ENCODE measurements around the gene MGST2. TPM values are rescaled to one million over a fixed set of nuclear protein-coding genes. Genes with fewer than 3 reads are reported as not detected.

The MGST2 gene
- total RNA-seq, 1 donor from 2014 or later, result 0.71 TPM

DNA sequence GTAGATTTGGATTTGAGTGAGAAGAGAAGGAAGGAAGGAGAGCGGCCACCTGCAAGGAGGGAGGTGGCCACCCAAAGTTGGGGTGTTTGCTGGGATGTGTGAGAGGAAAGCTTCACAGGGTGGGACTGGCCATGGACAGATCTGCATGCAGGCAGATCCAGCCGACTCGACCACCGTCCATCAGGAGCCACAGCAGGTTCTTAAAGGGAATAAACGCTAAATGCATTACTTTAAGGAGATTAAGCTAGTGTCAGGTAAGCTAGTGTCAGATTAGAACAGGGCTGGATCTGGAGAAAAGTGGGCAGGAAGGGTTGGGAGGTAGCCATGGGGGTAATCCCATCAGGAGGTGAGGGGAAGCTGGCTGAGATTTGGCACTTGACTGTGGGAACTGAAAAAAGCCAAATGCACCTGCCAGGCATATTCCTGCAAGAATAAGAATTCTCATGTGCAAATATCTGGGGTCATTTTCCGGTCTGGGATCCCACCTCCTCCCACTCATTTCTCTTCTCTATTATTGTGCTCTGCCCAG is 79.6 kb downstream of the MGST2 start:
- no peak for ATAC-seq (ENCODE audit: low read depth)
- no peak for DNase-seq
- H3K9me3 Mint-ChIP-seq, result no peaks in the 10 kb centered on the region
- no peaks in the 10 kb centered on the region for H3K27me3 Mint-ChIP-seq
- H3K27ac Mint-ChIP-seq, result no peak overlapping the region
- POLR2A ChIA-PET, result no interaction called here
- CTCF ChIA-PET, result no interaction called here
- no peaks in the 10 kb centered on the region for H3K36me3 Mint-ChIP-seq (ENCODE audit: low read depth)
- TF ChIP-seq, protein P1, sequence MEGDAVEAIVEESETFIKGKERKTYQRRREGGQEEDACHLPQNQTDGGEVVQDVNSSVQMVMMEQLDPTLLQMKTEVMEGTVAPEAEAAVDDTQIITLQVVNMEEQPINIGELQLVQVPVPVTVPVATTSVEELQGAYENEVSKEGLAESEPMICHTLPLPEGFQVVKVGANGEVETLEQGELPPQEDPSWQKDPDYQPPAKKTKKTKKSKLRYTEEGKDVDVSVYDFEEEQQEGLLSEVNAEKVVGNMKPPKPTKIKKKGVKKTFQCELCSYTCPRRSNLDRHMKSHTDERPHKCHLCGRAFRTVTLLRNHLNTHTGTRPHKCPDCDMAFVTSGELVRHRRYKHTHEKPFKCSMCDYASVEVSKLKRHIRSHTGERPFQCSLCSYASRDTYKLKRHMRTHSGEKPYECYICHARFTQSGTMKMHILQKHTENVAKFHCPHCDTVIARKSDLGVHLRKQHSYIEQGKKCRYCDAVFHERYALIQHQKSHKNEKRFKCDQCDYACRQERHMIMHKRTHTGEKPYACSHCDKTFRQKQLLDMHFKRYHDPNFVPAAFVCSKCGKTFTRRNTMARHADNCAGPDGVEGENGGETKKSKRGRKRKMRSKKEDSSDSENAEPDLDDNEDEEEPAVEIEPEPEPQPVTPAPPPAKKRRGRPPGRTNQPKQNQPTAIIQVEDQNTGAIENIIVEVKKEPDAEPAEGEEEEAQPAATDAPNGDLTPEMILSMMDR (IDR thresholded peaks at IDR 0.05), result no peak
- intact Hi-C loops (cut with micrococcal nuclease), result no loop called here
- H3K4me3 Mint-ChIP-seq, result no peak overlapping the region
- no peaks in the 10 kb centered on the region for H3K4me1 Mint-ChIP-seq

DNA sequence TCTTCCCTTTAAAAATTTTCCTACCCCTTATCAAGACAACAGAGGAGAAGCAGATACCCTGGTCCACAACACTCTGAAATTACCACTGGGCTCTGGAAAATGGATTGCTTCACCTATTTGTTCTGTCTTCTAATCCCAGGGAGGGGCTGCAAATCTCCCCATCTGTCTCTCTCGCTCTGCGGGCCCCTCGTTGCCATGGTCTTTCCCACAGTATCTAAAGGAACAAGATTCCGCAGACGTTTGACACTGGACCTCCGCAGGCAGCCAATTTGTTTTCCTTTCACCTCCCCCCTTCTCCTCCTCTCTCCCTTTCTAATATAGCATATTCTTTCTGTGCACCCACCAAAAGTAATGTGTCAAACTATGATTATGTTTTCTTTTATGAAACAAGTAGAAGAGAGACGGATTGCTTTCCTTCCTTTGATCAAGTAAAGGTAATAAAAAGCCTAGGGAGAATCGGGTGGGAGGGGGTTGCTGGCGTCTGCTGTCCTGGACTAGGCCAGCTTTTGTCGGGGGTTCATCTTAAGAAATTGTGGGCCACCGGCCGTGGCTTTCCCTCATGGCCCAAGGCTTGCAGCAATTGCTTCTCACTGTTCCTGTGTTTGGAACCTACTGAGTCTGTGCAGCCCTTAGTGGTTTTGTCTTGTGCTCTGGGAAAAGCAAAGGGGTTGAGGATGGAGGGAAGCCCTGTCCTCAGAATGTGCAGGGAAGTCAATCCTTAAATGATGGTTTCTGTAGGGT is 81.0 kb downstream of the MGST2 start:
- Mint-ChIP-seq H3K4me1 (no peaks in the 10 kb centered on the region), H3K9me3 (no peaks in the 10 kb centered on the region), H3K27ac (no peak overlapping the region), H3K4me3 (no peak overlapping the region), H3K27me3 (no peaks in the 10 kb centered on the region), H3K36me3 (ENCODE audit: low read depth) (no peaks in the 10 kb centered on the region)
- POLR2A ChIA-PET, result no interaction called here
- no peak for ATAC-seq (ENCODE audit: low read depth)
- intact Hi-C loops (cut with micrococcal nuclease), result no loop called here
- TF ChIP-seq, protein P1 (IDR thresholded peaks at IDR 0.05), result no peak
- CTCF ChIA-PET, result no interaction called here
- DNase-seq, result no peak

DNA sequence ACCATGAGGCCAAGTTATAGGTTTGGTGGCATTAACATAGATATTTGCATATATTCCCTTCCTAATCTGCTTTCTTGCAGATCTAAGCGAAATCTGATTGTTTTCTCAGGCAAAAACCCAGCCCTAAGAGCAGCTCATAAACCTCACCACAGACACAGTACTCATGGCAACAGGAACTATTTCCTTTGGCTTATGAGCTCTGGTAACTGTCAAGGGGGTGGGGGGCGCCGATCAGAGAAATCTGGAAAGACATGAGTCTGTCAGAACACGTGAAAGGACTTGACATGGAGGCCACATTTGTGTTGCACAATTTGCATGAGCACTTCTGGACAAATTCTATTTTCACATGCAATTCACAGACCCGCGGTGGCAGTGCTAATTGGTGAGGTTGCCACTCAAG is 83.7 kb downstream of the MGST2 start:
- TF ChIP-seq, protein P1 (IDR thresholded peaks at IDR 0.05), result no peak
- Mint-ChIP-seq H3K36me3 (ENCODE audit: low read depth) (no peaks in the 10 kb centered on the region), H3K27me3 (no peaks in the 10 kb centered on the region), H3K4me1 (no peaks in the 10 kb centered on the region), H3K4me3 (no peak overlapping the region), H3K9me3 (no peaks in the 10 kb centered on the region), H3K27ac (no peak overlapping the region)
- intact Hi-C loops (cut with micrococcal nuclease), result no loop called here
- DNase-seq, result no peak
- ChIA-PET POLR2A (no interaction called here), CTCF (no interaction called here)
- ATAC-seq (ENCODE audit: low read depth), result no peak

DNA sequence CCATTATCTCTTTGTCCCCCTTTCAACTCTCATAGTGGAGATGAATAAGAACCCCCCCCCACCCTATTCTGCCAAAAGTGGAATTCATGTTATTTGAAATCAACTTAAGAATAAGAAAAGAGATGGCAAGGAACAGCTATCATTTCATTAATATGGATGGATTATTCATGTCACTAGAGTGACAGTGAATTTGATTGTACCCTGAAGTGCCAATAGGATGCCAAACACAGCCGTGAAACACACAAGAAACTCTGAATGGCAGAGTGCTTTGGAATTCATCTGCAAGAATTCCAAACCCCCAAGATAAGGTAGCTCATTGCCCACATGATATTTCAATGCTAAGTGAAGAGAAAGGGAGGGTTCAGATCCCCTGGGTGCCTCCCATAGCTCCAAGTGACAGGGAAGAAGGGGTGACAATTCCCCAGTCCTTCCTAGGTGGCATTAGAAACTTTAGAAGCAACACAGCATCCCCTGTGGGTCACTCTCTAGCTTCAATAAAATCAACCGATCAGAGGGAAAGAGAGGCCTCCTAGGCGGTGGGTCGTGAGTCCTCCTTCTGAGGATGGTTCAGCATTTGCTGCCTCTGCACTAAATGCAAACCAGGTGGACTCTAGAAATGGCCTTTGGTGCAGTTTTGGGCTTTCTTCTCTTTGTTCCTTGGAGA is 84.3 kb downstream of the MGST2 start:
- TF ChIP-seq, protein P1 (IDR thresholded peaks at IDR 0.05), result no peak
- ATAC-seq (ENCODE audit: low read depth) (no peak), DNase-seq (no peak)
- Mint-ChIP-seq H3K36me3 (ENCODE audit: low read depth) (no peaks in the 10 kb centered on the region), H3K27ac (no peak overlapping the region), H3K4me3 (no peak overlapping the region), H3K27me3 (no peaks in the 10 kb centered on the region), H3K9me3 (no peaks in the 10 kb centered on the region), H3K4me1 (no peaks in the 10 kb centered on the region)
- intact Hi-C loops (cut with micrococcal nuclease), result no loop called here
- ChIA-PET POLR2A (no interaction called here), CTCF (interaction anchor here (0.8 kb wide), 1 partner anchor 168 kb away, joined by 3 read pairs; no protein-coding TSS in a partner anchor)

DNA sequence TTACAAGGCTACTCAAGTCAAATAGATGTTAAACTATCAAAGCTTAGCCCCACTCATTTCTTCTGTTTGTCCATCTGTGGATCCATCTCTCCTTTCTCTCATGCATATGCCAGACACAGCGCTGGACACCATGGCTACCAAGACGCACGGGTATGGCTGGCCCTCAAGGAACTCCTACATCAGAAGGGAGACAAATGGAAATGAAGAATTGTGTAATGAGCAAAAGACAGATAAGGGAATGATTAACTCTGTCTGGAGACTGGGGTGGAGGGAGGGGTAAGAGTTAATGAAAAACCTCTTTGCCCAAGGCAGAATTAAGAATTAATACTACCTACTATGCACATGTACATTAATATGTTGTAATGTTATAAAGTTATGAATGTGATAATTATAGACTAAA is 88.1 kb downstream of the MGST2 start:
- Mint-ChIP-seq H3K9me3 (no peaks in the 10 kb centered on the region), H3K27ac (no peak overlapping the region), H3K4me1 (no peaks in the 10 kb centered on the region), H3K27me3 (no peaks in the 10 kb centered on the region), H3K4me3 (no peak overlapping the region), H3K36me3 (ENCODE audit: low read depth) (no peaks in the 10 kb centered on the region)
- DNase-seq (no peak), ATAC-seq (ENCODE audit: low read depth) (no peak)
- POLR2A ChIA-PET, result no interaction called here
- TF ChIP-seq, protein P1 (IDR thresholded peaks at IDR 0.05), result no peak
- intact Hi-C loops (cut with micrococcal nuclease), result no loop called here
- CTCF ChIA-PET, result no interaction called here
